AG04449 (cell line): ENCODE measurements around the gene PRIM1.

Experiments
- CTCF ChIA-PET: fragments of 350-600 bp; formaldehyde crosslinking; extraction: SDS; loops from one replicate; lab custom pipeline; 2021; ENCODE audit warnings: antibody characterized with exemption; lab: Yijun Ruan, JAX
- POLR2A ChIA-PET: fragments of 400-600, 350-600 bp; formaldehyde crosslinking; extraction: SDS; loops from one replicate; lab custom pipeline; 2020; ENCODE audit warnings: antibody characterized with exemption, inconsistent platforms; lab: Yijun Ruan, JAX
- DNase-seq: peaks from one replicate; pipeline ENCODE4 v3.0.0-alpha.2; 2010; ENCODE audit warnings: low read depth, low spot score
- H3K4me3 ChIP-seq: 2 replicates; pipeline ENCODE4 v1.5.1; 2011; ENCODE audit warnings: low read depth, mild to moderate bottlenecking, control low read depth, low read length
- CTCF ChIP-seq: IDR thresholded peaks from one replicate; pipeline ENCODE4 v1.5.1; 2011; ENCODE audit warnings: mild to moderate bottlenecking, moderate library complexity, low read length, control low read depth, inconsistent platforms; ENCODE audit not compliant: insufficient read depth; ENCODE audit errors: missing control alignments

Gene PRIM1

GRCh38 chr12:56684745-56685359, 67.3 kb downstream of the PRIM1 start:
- peak overlapping the region; percentile 40 for H3K4me3 ChIP-seq
- ChIA-PET POLR2A (interaction anchor here (0.6 kb wide), 1 partner anchor 1042 kb away, joined by 3 read pairs; no protein-coding TSS in a partner anchor), CTCF (interaction anchor here (0.7 to 5.8 kb wide), 6 partner anchors 10 to 49 kb away, joined by 3 to 26 read pairs (median 3); no protein-coding TSS in a partner anchor)
- DNase-seq = no peak
- no peak for TF ChIP-seq CTCF

- no peak for TF ChIP-seq CTCF
- no peak overlapping the region for H3K4me3 ChIP-seq
- ChIA-PET CTCF (interaction anchor here (0.9 to 5.8 kb wide), 2 partner anchors 14 to 47 kb away, joined by 3 to 26 read pairs; no protein-coding TSS in a partner anchor), POLR2A (interaction anchor here (0.6 kb wide), 1 partner anchor 266 kb away, joined by 3 read pairs; no protein-coding TSS in a partner anchor)
- no peak for DNase-seq
These were observed 69.8 kb downstream of the PRIM1 start for GRCh38 chr12:56682323-56682722.
